GM23338 (cell line): ENCODE data around the gene NEURL1B. TPM values are rescaled to one million over a fixed set of nuclear protein-coding genes. Genes with fewer than 3 reads are reported as not detected.

Experiments
- ATAC-seq: fragments of 200-7000 bp; cut with Tn5 transposase; 3 replicates; pipeline ENCODE4 v1.9.1; 2020
- DNase-seq: peaks from one replicate; pipeline ENCODE4 v3.0.0-alpha.2; 2015; ENCODE audit warnings: low spot score
- H2AFZ ChIP-seq: fragments of 200-600 bp; sonication (generic); 2 replicates; pipeline ENCODE4 v1.8.0; 2016; ENCODE audit warnings: antibody characterized with exemption, mild to moderate bottlenecking, moderate library complexity
- H3F3A ChIP-seq: fragments of 200-600 bp; sonication (generic); replicated peaks from 2 replicates; pipeline ENCODE4 v1.8.0; 2017; ENCODE audit warnings: antibody characterized with exemption, mixed run types, low read depth
- H3K27ac ChIP-seq: fragments of 200-600 bp; sonication (generic); 2 replicates; pipeline ENCODE4 v1.6.1; 2016; ENCODE audit warnings: low read depth
- H3K27me3 ChIP-seq: fragments of 200-600 bp; sonication (generic); 2 replicates; pipeline ENCODE4 v1.8.0; 2016; ENCODE audit warnings: mild to moderate bottlenecking, mixed run types, moderate library complexity; ENCODE audit not compliant: insufficient read depth
- H3K36me3 ChIP-seq: fragments of 200-600 bp; sonication (generic); 2 replicates; pipeline ENCODE4 v1.8.0; 2016; ENCODE audit warnings: mild to moderate bottlenecking; ENCODE audit not compliant: insufficient read depth
- H3K4me1 ChIP-seq: fragments of 200-600 bp; sonication (generic); 2 replicates; pipeline ENCODE4 v1.8.0; 2016; ENCODE audit warnings: mild to moderate bottlenecking, moderate library complexity; ENCODE audit not compliant: insufficient read depth
- H3K4me2 ChIP-seq: fragments of 200-600 bp; sonication (generic); 2 replicates; pipeline ENCODE4 v1.7.1; 2017; ENCODE audit warnings: mixed run types
- H3K4me3 ChIP-seq: fragments of 200-600 bp; sonication (generic); 2 replicates; pipeline ENCODE4 v1.6.1; 2016; ENCODE audit warnings: mixed run types
- H3K79me2 ChIP-seq: fragments of 200-600 bp; sonication (generic); replicated peaks from 2 replicates; pipeline ENCODE4 v1.8.0; 2017; ENCODE audit warnings: mild to moderate bottlenecking; ENCODE audit not compliant: insufficient read depth
- H3K9me2 ChIP-seq: fragments of 200-600 bp; sonication (generic); 2 replicates; pipeline ENCODE4 v1.8.0; 2017; ENCODE audit not compliant: insufficient read depth
- H4K20me1 ChIP-seq: fragments of 200-600 bp; sonication (generic); replicated peaks from 2 replicates; pipeline ENCODE4 v1.8.0; 2017; ENCODE audit warnings: mild to moderate bottlenecking; ENCODE audit not compliant: insufficient read depth
- H3K27ac Mint-ChIP-seq: 2 replicates; pipeline ENCODE4 v1.8.0; 2020; ENCODE audit warnings: inconsistent platforms, mild to moderate bottlenecking, moderate library complexity, mixed read lengths
- H3K27me3 Mint-ChIP-seq: 3 replicates; pipeline ENCODE4 v1.8.0; 2022; ENCODE audit warnings: low read depth, mild to moderate bottlenecking, moderate library complexity, mixed read lengths, inconsistent platforms; ENCODE audit not compliant: insufficient read depth, poor library complexity
- H3K36me3 Mint-ChIP-seq: 3 replicates; pipeline ENCODE4 v1.8.0; 2021; ENCODE audit warnings: low read depth, mild to moderate bottlenecking, inconsistent platforms, moderate library complexity, mixed read lengths
- H3K4me1 Mint-ChIP-seq: 3 replicates; pipeline ENCODE4 v1.8.0; 2020; ENCODE audit warnings: mild to moderate bottlenecking, inconsistent platforms, mixed read lengths
- H3K4me3 Mint-ChIP-seq: 3 replicates; pipeline ENCODE4 v1.8.0; 2021; ENCODE audit warnings: moderate library complexity, mild to moderate bottlenecking, inconsistent platforms, mixed read lengths
- H3K9me3 Mint-ChIP-seq: 3 replicates; pipeline ENCODE4 v1.8.0; 2020; ENCODE audit warnings: moderate library complexity, mild to moderate bottlenecking, inconsistent platforms, mixed read lengths
- CREB1 ChIP-seq: fragments of 250-450 bp; sonication (Bioruptor Pico); IDR thresholded peaks from 2 replicates; pipeline ENCODE4 v1.5.0; 2020; ENCODE audit warnings: low read depth, mild to moderate bottlenecking, moderate library complexity
- CTCF ChIP-seq, 2 experiments: fragments of 200-600 bp in 1 of 2; sonication (generic) in 1 of 2; conservative IDR thresholded peaks; 2 replicates each; pipeline versions ENCODE4 v1.5.1 to v1.6.1; 2016 to 2017; ENCODE audit warnings: antibody characterized with exemption in 2 of 2, low read depth in 2 of 2, mild to moderate bottlenecking in 2 of 2, moderate library complexity in 1 of 2
- EZH2 ChIP-seq: fragments of 200-600 bp; sonication (generic); IDR thresholded peaks from one replicate; pipeline ENCODE4 v1.8.0; 2017; ENCODE audit warnings: antibody characterized with exemption, mild to moderate bottlenecking, low read depth; ENCODE audit not compliant: unreplicated experiment
- EZH2phosphoT487 ChIP-seq: fragments of 200-600 bp; sonication (generic); IDR thresholded peaks from one replicate; pipeline ENCODE4 v1.8.1; 2018; ENCODE audit warnings: antibody characterized with exemption; ENCODE audit not compliant: unreplicated experiment
- JUNB ChIP-seq: IDR thresholded peaks from one replicate; pipeline ENCODE4 v1.6.1; 2016; ENCODE audit warnings: antibody characterized with exemption; ENCODE audit not compliant: unreplicated experiment
- NANOG ChIP-seq: IDR thresholded peaks from 2 replicates; pipeline ENCODE4 v1.6.1; 2016; ENCODE audit warnings: antibody characterized with exemption, borderline replicate concordance
- POLR2AphosphoS5 ChIP-seq: IDR thresholded peaks from 2 replicates; pipeline ENCODE4 v1.6.1; 2016; ENCODE audit warnings: antibody characterized with exemption, low read depth
- REST ChIP-seq: IDR thresholded peaks from one replicate; pipeline ENCODE4 v1.6.1; 2018; ENCODE audit warnings: antibody characterized with exemption; ENCODE audit not compliant: unreplicated experiment
- STAT1 ChIP-seq: IDR thresholded peaks from one replicate; pipeline ENCODE4 v1.6.1; 2016; ENCODE audit warnings: antibody characterized with exemption; ENCODE audit not compliant: unreplicated experiment
- ZNF114 ChIP-seq: fragments of 250-450 bp; sonication (Bioruptor Pico); IDR thresholded peaks from 2 replicates; pipeline ENCODE4 v1.5.0; 2020; ENCODE audit warnings: mild to moderate bottlenecking, moderate library complexity
- ZNF331 ChIP-seq: fragments of 250-450 bp; sonication (Bioruptor Pico); IDR thresholded peaks from 2 replicates; pipeline ENCODE4 v1.5.0; 2020; ENCODE audit warnings: low read depth, mild to moderate bottlenecking, moderate library complexity
- polyA plus RNA-seq: library from polyadenylated mRNA; unstranded; fragments of >200 nt; fragmentation: Nextera tagmentation; extraction: Ambion mirVana; gene quantifications from 2 replicates; pipeline ENCODE4 v1.2.1, GENCODE V29; 2016
- total RNA-seq: library from RNA; depleted of rRNA; stranded (reverse); fragments of >200 nt; shearing (Covaris generic); gene quantifications from 2 replicates; pipeline ENCODE4 v1.2.3, GENCODE V29; 2014
- TF ChIP-seq, protein P1 (sequence below): IDR thresholded peaks from 2 replicates; pipeline ENCODE4 v1.6.1; 2016; ENCODE audit warnings: antibody characterized with exemption

NEURL1B gene
- total and polyA plus RNA-seq, 2 experiments from 2014 or later: 1.9 to 13.3 TPM

GRCh38 chr5:172658391-172658790 is 17.3 kb downstream of the NEURL1B start (continued):
- TF ChIP-seq EZH2phosphoT487: no peak
- TF ChIP-seq REST: no peak
- TF ChIP-seq ZNF114 (CRISPR knock-in tag): no peak

- Histone ChIP-seq H3K27ac (no peak overlapping the region), H3K4me2 (no peak overlapping the region)
- no peak for ATAC-seq
- TF ChIP-seq EZH2: no peak
- TF ChIP-seq, protein P1, sequence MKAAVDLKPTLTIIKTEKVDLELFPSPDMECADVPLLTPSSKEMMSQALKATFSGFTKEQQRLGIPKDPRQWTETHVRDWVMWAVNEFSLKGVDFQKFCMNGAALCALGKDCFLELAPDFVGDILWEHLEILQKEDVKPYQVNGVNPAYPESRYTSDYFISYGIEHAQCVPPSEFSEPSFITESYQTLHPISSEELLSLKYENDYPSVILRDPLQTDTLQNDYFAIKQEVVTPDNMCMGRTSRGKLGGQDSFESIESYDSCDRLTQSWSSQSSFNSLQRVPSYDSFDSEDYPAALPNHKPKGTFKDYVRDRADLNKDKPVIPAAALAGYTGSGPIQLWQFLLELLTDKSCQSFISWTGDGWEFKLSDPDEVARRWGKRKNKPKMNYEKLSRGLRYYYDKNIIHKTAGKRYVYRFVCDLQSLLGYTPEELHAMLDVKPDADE: no peak
- no peak for TF ChIP-seq CREB1 (CRISPR knock-in tag)
- no peak for TF ChIP-seq EZH2phosphoT487
- no peak for TF ChIP-seq POLR2AphosphoS5
- no peak for TF ChIP-seq ZNF331 (CRISPR knock-in tag)
- TF ChIP-seq NANOG: no peak
- TF ChIP-seq REST: no peak
- no peak for TF ChIP-seq JUNB
- no peak for TF ChIP-seq CTCF (conservative IDR thresholded peaks at IDR 0.05; ENCODE audit: low read depth in 2 of 2)
- no peak for TF ChIP-seq STAT1
These were observed 18.0 kb downstream of the NEURL1B start for GRCh38 chr5:172658961-172659501.

More at GRCh38 chr5:172658961-172659501, 18.0 kb downstream of the NEURL1B start:
- no peak for DNase-seq
- Mint-ChIP-seq H3K27ac (no peak overlapping the region), H3K4me1 (peaks cover 4% of the 10 kb centered on the region; the same call in 2 of the 3 replicates), H3K9me3 (peaks cover 29% of the 10 kb centered on the region), H3K27me3 (peaks cover 5% of the 10 kb centered on the region), H3K4me3 (no peak overlapping the region), H3K36me3 (peaks cover 22% of the 10 kb centered on the region)
- Histone ChIP-seq H3K27me3 (no peaks in the 10 kb centered on the region), H3K9me2 (no peaks in the 10 kb centered on the region), H3F3A (no peaks in the 10 kb centered on the region), H3K36me3 (no peaks in the 10 kb centered on the region), H4K20me1 (no peaks in the 10 kb centered on the region), H3K79me2 (no peaks in the 10 kb centered on the region), H2AFZ (no peak overlapping the region), H3K4me1 (no peaks in the 10 kb centered on the region), H3K4me3 (no peak overlapping the region)
